Muscle layer of duodenum (tissue), 2 donors: ENCODE measurements around the gene BEND7.
"Not testable (repeated sequence)": the region's sequence is repeated elsewhere in the genome, so short reads cannot be mapped to it uniquely, and the experiment has no call there.

Source experiments
- H3K27ac ChIP-seq: one replicate; pipeline ENCODE4 v1.7.0; 2013; ENCODE audit warnings: mild to moderate bottlenecking, low read length
- H3K27me3 ChIP-seq: one replicate; pipeline ENCODE4 v1.7.0; 2013; ENCODE audit warnings: low read depth, mild to moderate bottlenecking, control low read depth, low read length
- H3K36me3 ChIP-seq, 2 donors: one replicate each; pipeline ENCODE4 v1.7.0; 2013; ENCODE audit warnings: low read length in 2 of 2, control low read depth in 1 of 2, mild to moderate bottlenecking in 1 of 2; ENCODE audit not compliant: insufficient read depth in 2 of 2, control insufficient read depth in 1 of 2
- H3K4me1 ChIP-seq, 2 donors: one replicate each; pipeline ENCODE4 v1.7.0; 2013; ENCODE audit warnings: low read length in 2 of 2, mild to moderate bottlenecking in 2 of 2, control low read depth in 1 of 2, moderate library complexity in 1 of 2; ENCODE audit not compliant: insufficient read depth in 2 of 2, control insufficient read depth in 1 of 2
- H3K4me3 ChIP-seq, 2 donors: one replicate each; pipeline ENCODE4 v1.7.0; 2013; ENCODE audit warnings: low read length in 2 of 2, low read depth in 1 of 2, mild to moderate bottlenecking in 1 of 2
- H3K9me3 ChIP-seq, 2 donors: one replicate each; pipeline ENCODE4 v1.7.0; 2013; ENCODE audit warnings: low read length in 2 of 2, control low read depth in 1 of 2, mild to moderate bottlenecking in 1 of 2; ENCODE audit not compliant: control insufficient read depth in 1 of 2
- donor health status: healthy.

Gene BEND7

DNA sequence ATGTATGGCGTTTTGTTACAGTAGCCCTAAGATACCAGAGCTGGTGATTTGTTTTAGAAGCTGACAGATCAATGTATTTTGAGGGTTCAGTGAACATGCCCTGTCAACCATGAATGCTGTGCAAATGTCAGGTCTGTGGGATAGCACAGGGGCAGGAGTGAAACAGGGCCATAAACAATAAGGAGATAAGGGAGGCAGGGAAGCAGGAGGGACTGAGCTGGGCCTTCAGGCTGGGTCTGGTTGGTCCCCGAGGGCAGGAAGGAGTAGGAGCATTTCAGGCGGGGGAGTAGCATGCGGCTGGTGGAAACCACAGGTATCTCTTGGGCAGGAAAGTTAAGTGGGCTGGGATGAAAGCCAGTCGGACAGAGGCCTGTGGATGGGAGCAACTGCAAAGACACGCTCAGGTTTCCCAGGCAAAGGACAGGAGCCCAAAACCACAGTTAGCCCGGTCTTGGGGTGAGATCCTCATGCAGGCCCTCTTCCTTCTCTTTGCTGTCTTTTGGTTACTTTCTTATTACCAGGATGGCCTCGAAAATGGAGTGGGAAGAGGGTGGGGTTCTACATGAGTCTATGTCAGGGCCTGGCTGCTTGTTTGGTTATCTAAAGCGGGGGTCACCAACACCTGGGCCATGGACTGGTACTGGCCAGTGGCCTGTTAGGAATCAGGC is 111.2 kb downstream of the BEND7 start:
- Histone ChIP-seq H3K4me3 (no peak overlapping the region), H3K4me1 (no peaks in the 10 kb centered on the region), H3K27ac (no peak overlapping the region), H3K9me3 (peaks cover 0 to 5% of the 10 kb centered on the region in 2 donors), H3K27me3 (no peaks in the 10 kb centered on the region), H3K36me3 (no peaks in the 10 kb centered on the region)

DNA sequence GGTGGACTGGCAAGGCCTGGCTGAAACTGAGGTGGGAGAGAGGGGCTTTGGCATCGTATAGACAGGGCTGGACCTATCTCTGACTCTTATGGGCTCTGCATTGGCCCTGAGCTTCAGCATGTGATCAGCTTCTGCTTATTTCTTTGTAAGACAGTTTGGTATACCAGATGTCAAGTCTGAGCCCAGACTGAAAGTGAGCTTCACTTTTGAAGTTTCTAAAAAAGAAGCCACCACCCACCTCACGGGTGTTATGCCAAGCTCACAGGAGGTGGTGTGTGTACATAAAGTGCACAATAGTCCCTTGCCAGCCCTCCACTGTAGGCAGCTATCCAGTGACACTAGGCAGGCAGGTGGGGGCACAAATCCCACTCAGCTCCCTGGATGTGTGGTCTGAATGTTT is 112.1 kb downstream of the BEND7 start:
- Histone ChIP-seq H3K4me3 (no peak overlapping the region), H3K36me3 (no peaks in the 10 kb centered on the region), H3K4me1 (no peaks in the 10 kb centered on the region)

DNA sequence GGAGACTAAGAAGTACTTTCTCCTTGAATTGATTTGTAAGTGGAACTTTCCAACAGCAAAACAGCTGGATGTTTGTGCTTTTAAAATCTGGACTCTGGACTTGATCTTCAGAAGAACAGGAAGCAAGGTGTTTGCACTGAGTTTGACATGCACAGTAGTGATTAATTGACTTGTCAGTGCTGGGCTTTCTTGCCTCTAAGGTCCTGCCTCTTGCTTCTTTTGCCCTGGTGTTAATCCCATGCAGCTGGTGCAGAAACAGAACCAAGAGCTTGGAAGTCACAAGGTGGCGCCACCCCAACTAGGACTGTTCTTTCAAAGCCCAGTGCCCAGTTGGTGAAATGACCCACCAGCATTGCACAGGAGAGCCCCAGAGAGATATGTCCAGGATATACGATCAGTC is 114.0 kb downstream of the BEND7 start:
- H3K4me1 ChIP-seq, result no peaks in the 10 kb centered on the region
- no peak overlapping the region for H3K4me3 ChIP-seq
- H3K9me3 ChIP-seq, result peaks cover 0 to 5% of the 10 kb centered on the region in 2 donors
- no peaks in the 10 kb centered on the region for H3K27me3 ChIP-seq
- no peaks in the 10 kb centered on the region for H3K36me3 ChIP-seq
- no peak overlapping the region for H3K27ac ChIP-seq

More for the DNA sequence above, 112.1 kb downstream of the BEND7 start:
- peaks cover 0 to 5% of the 10 kb centered on the region in 2 donors for H3K9me3 ChIP-seq
- H3K27ac ChIP-seq, result no peak overlapping the region
- no peaks in the 10 kb centered on the region for H3K27me3 ChIP-seq

- no peaks in the 10 kb centered on the region for H3K36me3 ChIP-seq
- no peak overlapping the region for H3K27ac ChIP-seq
- H3K4me1 ChIP-seq, result no peaks in the 10 kb centered on the region
- peaks cover 0 to 5% of the 10 kb centered on the region in 2 donors for H3K9me3 ChIP-seq
- H3K4me3 ChIP-seq, result no peak overlapping the region
- no peaks in the 10 kb centered on the region for H3K27me3 ChIP-seq
Measured at GRCh38 chr10:13414137-13414536, 114.7 kb downstream of the BEND7 start.

DNA sequence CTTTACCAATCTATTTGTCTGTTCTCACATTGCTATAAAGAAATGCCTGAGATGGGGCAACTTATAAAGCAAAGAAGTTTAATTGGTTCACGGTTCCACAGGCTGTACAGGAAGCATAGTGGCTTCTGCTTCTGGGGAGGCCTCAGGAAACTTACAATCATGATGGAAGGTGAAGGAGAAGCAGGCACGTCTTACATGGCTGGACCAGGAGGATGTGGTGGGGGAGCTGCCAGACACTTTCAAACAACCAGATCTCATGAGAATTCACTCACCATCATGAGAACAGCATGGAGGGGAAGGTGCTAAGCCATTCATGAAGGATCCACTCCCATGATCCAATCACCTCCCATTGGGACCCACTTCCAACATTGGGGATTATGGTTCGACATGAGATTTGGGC is 115.9 kb downstream of the BEND7 start:
- H3K4me1 ChIP-seq, result no peaks in the 10 kb centered on the region
- no peak overlapping the region for H3K27ac ChIP-seq
- no peaks in the 10 kb centered on the region for H3K36me3 ChIP-seq
- peaks cover 0 to 5% of the 10 kb centered on the region in 2 donors for H3K9me3 ChIP-seq
- no peak overlapping the region for H3K4me3 ChIP-seq
- no peaks in the 10 kb centered on the region for H3K27me3 ChIP-seq

DNA sequence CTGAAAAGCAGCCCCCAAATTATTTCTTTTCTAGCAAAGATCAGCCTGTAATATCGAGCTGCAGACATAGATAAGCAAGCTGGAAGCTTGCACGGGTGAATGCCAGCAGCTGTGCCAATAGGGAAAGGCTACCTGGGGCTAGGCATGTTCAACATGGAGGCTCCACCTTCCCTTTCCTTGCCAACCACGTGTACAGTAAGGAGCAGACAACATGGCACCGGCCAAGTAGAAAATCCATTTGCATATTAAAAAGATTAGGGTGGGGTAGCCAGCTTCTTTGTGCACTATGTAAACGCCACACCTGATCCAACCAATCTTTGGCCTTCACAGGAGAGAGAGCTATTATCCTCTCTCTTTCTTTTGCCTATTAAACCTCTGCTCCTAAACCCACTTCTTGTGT is 124.0 kb downstream of the BEND7 start:
- Histone ChIP-seq H3K4me1 (no peaks in the 10 kb centered on the region), H3K9me3 (peaks cover 0 to 4% of the 10 kb centered on the region in 2 donors), H3K27ac (no peak overlapping the region), H3K36me3 (no peaks in the 10 kb centered on the region), H3K4me3 (no peak overlapping the region), H3K27me3 (no peaks in the 10 kb centered on the region)

- H3K27me3 ChIP-seq, result no peaks in the 10 kb centered on the region
Measured at GRCh38 chr10:13404305-13404759, 124.5 kb downstream of the BEND7 start.

GRCh38 chr10:13403426-13403825 is 125.4 kb downstream of the BEND7 start:
- not testable (repeated sequence) for H3K27ac ChIP-seq, H3K9me3 ChIP-seq, H3K4me3 ChIP-seq, H3K36me3 ChIP-seq, H3K27me3 ChIP-seq, H3K4me1 ChIP-seq

More at GRCh38 chr10:13404305-13404759, 124.5 kb downstream of the BEND7 start:
- Histone ChIP-seq H3K4me1 (no peaks in the 10 kb centered on the region), H3K4me3 (no peak overlapping the region), H3K9me3 (peaks cover 0 to 4% of the 10 kb centered on the region in 2 donors), H3K36me3 (no peaks in the 10 kb centered on the region), H3K27ac (no peak overlapping the region)

GRCh38 chr10:13402021-13402420 is 126.8 kb downstream of the BEND7 start:
- Histone ChIP-seq H3K9me3 (peaks cover 0 to 4% of the 10 kb centered on the region in 2 donors), H3K4me1 (no peaks in the 10 kb centered on the region), H3K4me3 (no peak overlapping the region), H3K36me3 (no peaks in the 10 kb centered on the region), H3K27ac (no peak overlapping the region), H3K27me3 (no peaks in the 10 kb centered on the region)

- Histone ChIP-seq H3K4me1 (no peaks in the 10 kb centered on the region), H3K27me3 (no peaks in the 10 kb centered on the region), H3K9me3 (no peaks in the 10 kb centered on the region), H3K36me3 (no peaks in the 10 kb centered on the region), H3K27ac (no peak overlapping the region), H3K4me3 (no peak overlapping the region)
Measured at GRCh38 chr10:13401142-13401541, 127.7 kb downstream of the BEND7 start.

DNA sequence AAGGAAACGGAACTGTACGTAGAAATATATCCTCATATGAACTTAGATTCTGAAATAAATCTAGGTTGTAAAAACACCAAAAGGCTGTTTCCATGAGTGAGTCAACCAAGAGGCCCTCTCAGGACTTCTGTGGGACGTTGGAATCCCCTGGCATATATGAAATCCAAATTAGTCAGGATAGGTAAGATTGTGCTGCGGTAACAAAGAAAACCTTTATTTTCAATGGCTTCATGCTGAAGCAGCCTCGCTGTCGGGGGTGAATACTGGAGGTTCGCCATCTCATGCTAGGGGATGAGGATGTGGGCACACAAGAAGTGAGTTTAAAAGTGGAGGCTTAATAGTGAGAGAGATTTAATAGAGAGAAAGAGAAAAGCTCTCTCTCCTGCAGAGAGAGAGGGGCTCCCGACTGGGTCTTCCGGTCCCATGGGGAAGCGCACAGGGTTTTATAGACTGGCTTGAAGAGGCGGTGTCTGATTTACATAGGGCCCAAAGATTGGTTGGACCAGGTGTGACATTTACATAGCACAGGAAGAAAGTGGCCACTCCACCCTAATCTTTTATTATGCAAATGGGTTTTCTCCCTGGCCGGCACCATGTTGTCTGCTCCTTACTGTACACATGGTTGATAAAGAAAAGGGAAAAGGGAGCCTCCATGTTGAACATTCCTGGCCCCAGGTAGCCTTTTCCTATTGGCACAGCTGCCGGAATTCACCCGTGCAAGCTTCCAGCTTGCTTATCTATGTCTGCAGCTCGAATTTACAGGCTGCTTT is 128.4 kb downstream of the BEND7 start:
- Histone ChIP-seq H3K9me3 (no peaks in the 10 kb centered on the region), H3K36me3 (no peaks in the 10 kb centered on the region), H3K4me3 (no peak overlapping the region), H3K27me3 (no peaks in the 10 kb centered on the region), H3K27ac (no peak overlapping the region), H3K4me1 (no peaks in the 10 kb centered on the region)
